GM12874 (cell line): ENCODE measurements around the gene OIT3.

ENCODE experiments used
- TF ChIP-seq, protein P1 (sequence below): IDR thresholded peaks from 2 replicates; pipeline ENCODE4 v1.5.1; 2011; ENCODE audit warnings: low read depth, mild to moderate bottlenecking, control low read depth, low read length, moderate library complexity; ENCODE audit not compliant: insufficient read depth

The OIT3 gene

GRCh38 chr10:72893136-72893798, at the start of gene OIT3:
OIT3 (plus strand) TSS chr10:72893739; CDS start chr10:72893799, 60 bp downstream.
- TF ChIP-seq, protein P1, sequence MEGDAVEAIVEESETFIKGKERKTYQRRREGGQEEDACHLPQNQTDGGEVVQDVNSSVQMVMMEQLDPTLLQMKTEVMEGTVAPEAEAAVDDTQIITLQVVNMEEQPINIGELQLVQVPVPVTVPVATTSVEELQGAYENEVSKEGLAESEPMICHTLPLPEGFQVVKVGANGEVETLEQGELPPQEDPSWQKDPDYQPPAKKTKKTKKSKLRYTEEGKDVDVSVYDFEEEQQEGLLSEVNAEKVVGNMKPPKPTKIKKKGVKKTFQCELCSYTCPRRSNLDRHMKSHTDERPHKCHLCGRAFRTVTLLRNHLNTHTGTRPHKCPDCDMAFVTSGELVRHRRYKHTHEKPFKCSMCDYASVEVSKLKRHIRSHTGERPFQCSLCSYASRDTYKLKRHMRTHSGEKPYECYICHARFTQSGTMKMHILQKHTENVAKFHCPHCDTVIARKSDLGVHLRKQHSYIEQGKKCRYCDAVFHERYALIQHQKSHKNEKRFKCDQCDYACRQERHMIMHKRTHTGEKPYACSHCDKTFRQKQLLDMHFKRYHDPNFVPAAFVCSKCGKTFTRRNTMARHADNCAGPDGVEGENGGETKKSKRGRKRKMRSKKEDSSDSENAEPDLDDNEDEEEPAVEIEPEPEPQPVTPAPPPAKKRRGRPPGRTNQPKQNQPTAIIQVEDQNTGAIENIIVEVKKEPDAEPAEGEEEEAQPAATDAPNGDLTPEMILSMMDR = no peak

DNA sequence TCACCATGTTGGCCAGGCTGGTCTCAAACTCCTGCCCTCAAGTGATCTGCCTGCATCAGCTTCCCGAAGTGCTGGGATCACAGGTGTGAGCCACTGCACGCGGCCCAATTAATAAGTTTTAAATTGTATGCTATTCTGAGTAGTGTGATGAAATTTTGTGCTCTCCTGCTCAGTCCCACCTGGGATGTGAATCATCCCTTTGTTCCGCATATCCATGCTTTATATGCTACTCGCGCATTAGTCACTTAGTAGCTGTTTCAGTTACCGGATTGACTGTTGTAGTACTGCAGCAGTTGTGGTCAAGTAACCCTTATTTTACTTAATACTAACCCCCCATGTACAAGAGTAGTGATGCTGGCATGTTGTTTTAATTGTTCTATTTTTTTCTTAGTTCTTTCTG, 47.3 kb upstream of the OIT3 start:
- TF ChIP-seq, protein P1 = no peak

DNA sequence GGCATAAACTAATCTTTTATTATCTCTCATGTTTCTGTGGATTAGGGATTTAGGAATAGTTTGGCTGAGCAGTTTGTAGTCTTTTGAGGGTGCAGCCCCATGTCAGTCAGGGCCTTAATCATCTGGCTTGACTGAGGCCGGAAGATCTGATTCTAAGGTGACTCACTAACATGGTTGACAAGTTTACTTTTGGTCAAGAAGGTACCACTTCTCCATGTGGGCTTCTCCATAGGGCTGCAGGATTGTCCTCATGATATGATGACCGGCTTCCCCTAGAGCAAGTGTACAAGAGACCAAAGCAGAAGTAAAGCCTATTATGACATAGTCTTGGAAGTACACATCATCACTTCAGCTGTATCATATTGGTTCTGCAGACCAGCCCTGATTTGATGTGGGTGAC, 45.9 kb upstream of the OIT3 start:
- TF ChIP-seq, protein P1 = no peak

DNA sequence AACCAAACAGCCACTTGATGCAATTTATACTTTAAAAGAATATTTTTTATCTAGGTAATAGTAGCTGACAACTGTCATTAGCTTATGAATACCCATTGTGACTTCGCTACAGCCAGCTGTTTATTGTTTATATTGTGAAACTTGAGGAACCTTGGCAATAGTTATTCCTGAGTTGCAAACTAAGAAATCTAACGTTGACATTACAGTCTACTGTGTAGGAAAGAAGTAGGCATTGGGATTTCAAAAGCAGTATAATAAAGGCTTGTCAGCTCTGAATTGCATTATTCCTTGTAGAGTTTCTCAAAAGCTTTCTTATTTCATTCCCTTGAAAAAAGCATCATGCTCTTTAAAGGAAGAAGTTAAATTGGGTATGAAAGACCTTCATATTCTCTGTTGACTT, 42.7 kb upstream of the OIT3 start:
- TF ChIP-seq, protein P1 = no peak

GRCh38 chr10:72851509-72851908, 42.0 kb upstream of the OIT3 start:
- TF ChIP-seq, protein P1 = no peak

GRCh38 chr10:72852508-72852907, 41.0 kb upstream of the OIT3 start:
- TF ChIP-seq, protein P1 = no peak

- TF ChIP-seq, protein P1 = no peak
Observed at GRCh38 chr10:72855129-72855528, 38.4 kb upstream of the OIT3 start.
